K562 (cell line): Measurements from ENCODE around the gene PPP1R12C. TPM values are rescaled to one million over a fixed set of nuclear protein-coding genes. Genes with fewer than 3 reads are reported as not detected.

Experiments
- ARID3B ChIP-seq: fragments of 250-450 bp; sonication (Bioruptor Pico); IDR thresholded peaks from 2 replicates; pipeline ENCODE4 v1.4.0; 2020; ENCODE audit warnings: borderline replicate concordance
- NKRF ChIP-seq: fragments of 450-650 bp; IDR thresholded peaks from 2 replicates; pipeline ENCODE4 v1.6.1; 2016; ENCODE audit warnings: borderline replicate concordance
- SMARCA5 ChIP-seq: fragments of 450-650 bp; IDR thresholded peaks from 2 replicates; pipeline ENCODE4 v1.6.1; 2016
- ZKSCAN1 ChIP-seq: fragments of 150-350 bp; IDR thresholded peaks from 2 replicates; pipeline ENCODE4 v1.6.1; 2016; ENCODE audit warnings: low read depth, low read length
- ZNF282 ChIP-seq: sonication (generic); formaldehyde crosslinking; IDR thresholded peaks from 2 replicates; pipeline ENCODE4 v1.8.1; 2023; ENCODE audit warnings: missing genetic modification reagents
- ZNF507 ChIP-seq: conservative IDR thresholded peaks from 2 replicates; pipeline ENCODE4 v1.6.1; 2017; ENCODE audit warnings: missing genetic modification characterization, missing compliant biosample characterization
- ZNF77 ChIP-seq: fragments of 250-450 bp; sonication (Bioruptor Pico); IDR thresholded peaks from 2 replicates; pipeline ENCODE4 v1.5.0; 2020
- polyA plus RNA-seq, 8 experiments: library from polyadenylated mRNA; depleted of rRNA in 4 of 8; stranded (reverse) in 5 of 8; unstranded in 3 of 8; fragments of >200 nt; fragmentation: Nextera tagmentation in 2 of 8; fragmentation: Illumina TruSeq in 1 of 8; extraction: Ambion mirVana in 2 of 8; extraction: Trizol in 1 of 8; gene quantifications; 2 replicates each; pipeline versions ENCODE4 v1.2.1 to v1.2.3, GENCODE V29; 2011 to 2014; ENCODE audit warnings: inconsistent platforms in 1 of 8, missing spikeins in 1 of 8
- total RNA-seq, 7 experiments: library from RNA; depleted of rRNA in 6 of 7; stranded (reverse); fragments of >200 nt in 6 of 7; fragmentation: Illumina TruSeq in 2 of 7; extraction: Trizol in 2 of 7; gene quantifications; 2 replicates each; pipeline versions ENCODE4 v1.2.1 to v1.2.3, GENCODE V29; 2011 to 2021; ENCODE audit warnings: low replicate concordance in 1 of 7

Gene PPP1R12C
- total and polyA plus RNA-seq, 9 of the 15 experiments (the other 6 are each of a cell fraction or from before 2014, with no cell fraction given): 1.8 to 136 (median 33.7) TPM

GRCh38 chr19:55149078-55150003 lies 31.9 kb upstream of the PPP1R12C start, which contains the start of gene TNNT1 (continued):
- TF ChIP-seq ZNF282 (CRISPR knock-in tag) (no peak), ZNF507 (no peak), NKRF (no peak), SMARCA5 (no peak), ARID3B (CRISPR knock-in tag) (no peak), ZKSCAN1 (peak; percentile 98), ZNF77 (no peak)
- TF ChIP-seq, all 486 proteins: peak for 2
